Neural progenitor cell (in vitro differentiated cells): ENCODE measurements around the gene ZNF681.

Experiments used
- EZH2 ChIP-seq: fragments of 200-600 bp; sonication (generic); IDR thresholded peaks from 2 replicates; pipeline ENCODE4 v1.6.1; 2017; ENCODE audit warnings: antibody characterized with exemption, mild to moderate bottlenecking, moderate library complexity
- EZH2phosphoT487 ChIP-seq: fragments of 200-600 bp; sonication (generic); IDR thresholded peaks from 2 replicates; pipeline ENCODE4 v1.6.1; 2017; ENCODE audit warnings: antibody characterized with exemption
- TF ChIP-seq, protein P1 (sequence below): fragments of 200-600 bp; sonication (generic); IDR thresholded peaks from 2 replicates; pipeline ENCODE4 v1.5.1; 2017; ENCODE audit warnings: antibody characterized with exemption, mild to moderate bottlenecking

DNA sequence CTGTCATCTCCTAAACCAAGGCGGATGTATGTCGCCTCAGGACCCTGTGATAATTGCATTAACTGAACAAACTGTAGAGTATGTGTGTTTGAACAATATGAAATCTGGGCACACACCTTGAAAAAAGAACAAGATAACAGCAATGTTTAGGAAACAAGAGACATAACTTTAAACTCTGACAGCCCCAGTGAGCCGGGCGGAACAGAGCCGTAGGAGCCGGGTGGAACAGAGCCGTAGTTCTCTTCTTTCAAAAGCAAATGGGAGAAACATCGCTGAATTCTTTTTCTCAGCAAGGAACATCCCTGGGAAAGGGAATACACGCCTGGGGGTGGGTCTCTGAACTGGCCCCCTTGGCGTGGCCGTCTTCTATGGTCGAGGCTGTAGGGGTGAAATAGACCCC, 39.9 kb downstream of the ZNF681 start:
- TF ChIP-seq, protein P1, sequence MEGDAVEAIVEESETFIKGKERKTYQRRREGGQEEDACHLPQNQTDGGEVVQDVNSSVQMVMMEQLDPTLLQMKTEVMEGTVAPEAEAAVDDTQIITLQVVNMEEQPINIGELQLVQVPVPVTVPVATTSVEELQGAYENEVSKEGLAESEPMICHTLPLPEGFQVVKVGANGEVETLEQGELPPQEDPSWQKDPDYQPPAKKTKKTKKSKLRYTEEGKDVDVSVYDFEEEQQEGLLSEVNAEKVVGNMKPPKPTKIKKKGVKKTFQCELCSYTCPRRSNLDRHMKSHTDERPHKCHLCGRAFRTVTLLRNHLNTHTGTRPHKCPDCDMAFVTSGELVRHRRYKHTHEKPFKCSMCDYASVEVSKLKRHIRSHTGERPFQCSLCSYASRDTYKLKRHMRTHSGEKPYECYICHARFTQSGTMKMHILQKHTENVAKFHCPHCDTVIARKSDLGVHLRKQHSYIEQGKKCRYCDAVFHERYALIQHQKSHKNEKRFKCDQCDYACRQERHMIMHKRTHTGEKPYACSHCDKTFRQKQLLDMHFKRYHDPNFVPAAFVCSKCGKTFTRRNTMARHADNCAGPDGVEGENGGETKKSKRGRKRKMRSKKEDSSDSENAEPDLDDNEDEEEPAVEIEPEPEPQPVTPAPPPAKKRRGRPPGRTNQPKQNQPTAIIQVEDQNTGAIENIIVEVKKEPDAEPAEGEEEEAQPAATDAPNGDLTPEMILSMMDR = no peak
- no peak for TF ChIP-seq EZH2
- TF ChIP-seq EZH2phosphoT487 = no peak
